ENCODE results near the gene SYT5.
A peak's percentile ranks its signal among the peaks of the same experiment; 100 is the strongest.
"Not testable (repeated sequence)": the region's sequence is repeated elsewhere in the genome, so short reads cannot be mapped to it uniquely, and the experiment has no call there.

SYT5 gene

GRCh38 chr19:55208880-55209692 lies 29.0 kb upstream of the SYT5 start, which contains the start of gene PTPRH:
Gene PTPRH, minus strand, starts transcription at chr19:55209501. Its CDS starts 68 bp downstream, at chr19:55209433.
- no peak for DNase-seq (ENCODE audit: low read depth in 1 of 2, low spot score in 1 of 2)

GRCh38 chr19:55206664-55207500 lies 26.8 kb upstream of the SYT5 start:
- no peak for DNase-seq (ENCODE audit: low read depth in 1 of 2, low spot score in 1 of 2)

- not testable (repeated sequence) for DNase-seq (ENCODE audit: low read depth in 1 of 2, low spot score in 1 of 2)
These were observed 22.1 kb upstream of the SYT5 start for GRCh38 chr19:55202199-55202598.

- no peak for DNase-seq (ENCODE audit: low read depth in 1 of 2, low spot score in 1 of 2)
These were observed 19.6 kb upstream of the SYT5 start for GRCh38 chr19:55199620-55200204.

GRCh38 chr19:55198651-55199050 lies 18.6 kb upstream of the SYT5 start:
- DNase-seq (ENCODE audit: low read depth in 1 of 2, low spot score in 1 of 2), result no peak

- no peak for DNase-seq (ENCODE audit: low read depth in 1 of 2, low spot score in 1 of 2)
These were observed 17.4 kb upstream of the SYT5 start for GRCh38 chr19:55197528-55197927.

- no peak for DNase-seq (ENCODE audit: low read depth in 1 of 2, low spot score in 1 of 2)
These were observed 16.7 kb upstream of the SYT5 start for GRCh38 chr19:55196803-55197202.

GRCh38 chr19:55193481-55193880 lies 13.4 kb upstream of the SYT5 start:
- no peak for DNase-seq (ENCODE audit: low read depth in 1 of 2, low spot score in 1 of 2)

GRCh38 chr19:55189403-55189835 lies 9.3 kb upstream of the SYT5 start:
- no peak for DNase-seq (ENCODE audit: low read depth in 1 of 2, low spot score in 1 of 2)

GRCh38 chr19:55188625-55189024 lies 8.5 kb upstream of the SYT5 start:
- no peak for DNase-seq (ENCODE audit: low read depth in 1 of 2, low spot score in 1 of 2)

GRCh38 chr19:55186080-55186479 lies 6.0 kb upstream of the SYT5 start:
- DNase-seq (ENCODE audit: low read depth in 1 of 2, low spot score in 1 of 2), result no peak

GRCh38 chr19:55181740-55182139 lies 1.7 kb upstream of the SYT5 start:
- DNase-seq (ENCODE audit: low read depth in 1 of 2, low spot score in 1 of 2), result no peak

- peak; percentile 85 to 86 for DNase-seq (ENCODE audit: low read depth in 1 of 2, low spot score in 1 of 2)
These were observed 1.1 kb downstream of the SYT5 start for GRCh38 chr19:55178781-55179599.

GRCh38 chr19:55176076-55176475 lies 4.0 kb downstream of the SYT5 start:
- no peak for DNase-seq (ENCODE audit: low read depth in 1 of 2, low spot score in 1 of 2)

GRCh38 chr19:55175117-55175867 lies 4.8 kb downstream of the SYT5 start:
- DNase-seq (ENCODE audit: low read depth in 1 of 2, low spot score in 1 of 2), result no peak

GRCh38 chr19:55174425-55175116 lies 5.5 kb downstream of the SYT5 start:
- DNase-seq (ENCODE audit: low read depth in 1 of 2, low spot score in 1 of 2), result no peak

- no peak for DNase-seq (ENCODE audit: low read depth in 1 of 2, low spot score in 1 of 2)
These were observed 6.2 kb downstream of the SYT5 start for GRCh38 chr19:55173714-55174409.

GRCh38 chr19:55173186-55173713 lies 6.8 kb downstream of the SYT5 start:
- no peak for DNase-seq (ENCODE audit: low read depth in 1 of 2, low spot score in 1 of 2)

GRCh38 chr19:55172741-55173140 lies 7.3 kb downstream of the SYT5 start:
- DNase-seq (ENCODE audit: low read depth in 1 of 2, low spot score in 1 of 2), result no peak
